Gastrocnemius medialis (tissue), 4 donors: ENCODE data around the gene CMTM7.

ENCODE experiments used
- POLR2A ChIP-seq, 2 donors: fragments of 450-650 bp; IDR thresholded peaks; one replicate each; pipeline ENCODE4 v1.6.1; 2017; ENCODE audit warnings: antibody characterized with exemption in 2 of 2, mild to moderate bottlenecking in 2 of 2, moderate library complexity in 2 of 2
- TF ChIP-seq, protein P1 (sequence below), 5 experiments: fragments of 450-650 bp in 3 of 5; fragments of 200-600 bp in 2 of 5; sonication (generic) in 2 of 5; IDR thresholded peaks in 4 of 5; conservative IDR thresholded peaks in 1 of 5; 1 replicate in 4 of 5; 2 replicates in 1 of 5; pipeline ENCODE4 v1.5.1; 2016 to 2019; ENCODE audit warnings: antibody characterized with exemption in 5 of 5, mild to moderate bottlenecking in 3 of 5, moderate library complexity in 3 of 5

GRCh38 chr3:32449691-32450090, 58.0 kb downstream of the CMTM7 start:
- TF ChIP-seq, protein P1, sequence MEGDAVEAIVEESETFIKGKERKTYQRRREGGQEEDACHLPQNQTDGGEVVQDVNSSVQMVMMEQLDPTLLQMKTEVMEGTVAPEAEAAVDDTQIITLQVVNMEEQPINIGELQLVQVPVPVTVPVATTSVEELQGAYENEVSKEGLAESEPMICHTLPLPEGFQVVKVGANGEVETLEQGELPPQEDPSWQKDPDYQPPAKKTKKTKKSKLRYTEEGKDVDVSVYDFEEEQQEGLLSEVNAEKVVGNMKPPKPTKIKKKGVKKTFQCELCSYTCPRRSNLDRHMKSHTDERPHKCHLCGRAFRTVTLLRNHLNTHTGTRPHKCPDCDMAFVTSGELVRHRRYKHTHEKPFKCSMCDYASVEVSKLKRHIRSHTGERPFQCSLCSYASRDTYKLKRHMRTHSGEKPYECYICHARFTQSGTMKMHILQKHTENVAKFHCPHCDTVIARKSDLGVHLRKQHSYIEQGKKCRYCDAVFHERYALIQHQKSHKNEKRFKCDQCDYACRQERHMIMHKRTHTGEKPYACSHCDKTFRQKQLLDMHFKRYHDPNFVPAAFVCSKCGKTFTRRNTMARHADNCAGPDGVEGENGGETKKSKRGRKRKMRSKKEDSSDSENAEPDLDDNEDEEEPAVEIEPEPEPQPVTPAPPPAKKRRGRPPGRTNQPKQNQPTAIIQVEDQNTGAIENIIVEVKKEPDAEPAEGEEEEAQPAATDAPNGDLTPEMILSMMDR (IDR thresholded peaks at IDR 0.05 in 4 of 5, conservative IDR thresholded peaks at IDR 0.05 in 1 of 5) = no peak
- TF ChIP-seq POLR2A (IDR thresholded peaks at IDR 0.05) = no peak
